Measurements from ENCODE around the gene SPATA2L.
"Not testable (repeated sequence)": the region's sequence is repeated elsewhere in the genome, so short reads cannot be mapped to it uniquely, and the experiment has no call there.

SPATA2L gene

GRCh38 chr16:89707695-89708094, 6.2 kb upstream of the SPATA2L start:
- no peak overlapping the region for H3K4me3 ChIP-seq (replicated peaks; ENCODE audit: low read depth, low read length)
- no peak for DNase-seq (ENCODE audit: low read depth)
- TF ChIP-seq CTCF (IDR thresholded peaks at IDR 0.05; ENCODE audit: low read length, missing control alignments), result no peak

- no peak for DNase-seq (ENCODE audit: low read depth)
- no peak for TF ChIP-seq CTCF (IDR thresholded peaks at IDR 0.05; ENCODE audit: low read length, missing control alignments)
- H3K4me3 ChIP-seq (replicated peaks; ENCODE audit: low read depth, low read length), result no peak overlapping the region
Measured at GRCh38 chr16:89706518-89707260, 5.2 kb upstream of the SPATA2L start.

GRCh38 chr16:89705006-89705405, 3.5 kb upstream of the SPATA2L start:
- TF ChIP-seq CTCF (IDR thresholded peaks at IDR 0.05; ENCODE audit: low read length, missing control alignments), result no peak
- DNase-seq (ENCODE audit: low read depth), result no peak
- H3K4me3 ChIP-seq (replicated peaks; ENCODE audit: low read depth, low read length), result no peak overlapping the region

GRCh38 chr16:89704281-89704680, 2.8 kb upstream of the SPATA2L start:
- H3K4me3 ChIP-seq (replicated peaks; ENCODE audit: low read depth, low read length), result no peak overlapping the region
- no peak for DNase-seq (ENCODE audit: low read depth)
- peak; percentile 1 for TF ChIP-seq CTCF (IDR thresholded peaks at IDR 0.05; ENCODE audit: low read length, missing control alignments)

GRCh38 chr16:89700649-89701424, 668 bp downstream of the SPATA2L start:
- TF ChIP-seq CTCF (IDR thresholded peaks at IDR 0.05; ENCODE audit: low read length, missing control alignments), result no peak
- peak; percentile 32 for DNase-seq (ENCODE audit: low read depth)
- H3K4me3 ChIP-seq (replicated peaks; ENCODE audit: low read depth, low read length), result peak overlapping the region; percentile 74

- DNase-seq (ENCODE audit: low read depth), result peak; percentile 98
- H3K4me3 ChIP-seq (replicated peaks; ENCODE audit: low read depth, low read length), result peak overlapping the region; percentile 74
- peak; percentile 49 for TF ChIP-seq CTCF (IDR thresholded peaks at IDR 0.05; ENCODE audit: low read length, missing control alignments)
Measured at GRCh38 chr16:89700100-89700648, 1.3 kb downstream of the SPATA2L start.

GRCh38 chr16:89699629-89700099, 1.8 kb downstream of the SPATA2L start:
- not testable (repeated sequence) for DNase-seq (ENCODE audit: low read depth)
- peak overlapping the region; percentile 22 for H3K4me3 ChIP-seq (replicated peaks; ENCODE audit: low read depth, low read length)

- H3K4me3 ChIP-seq (replicated peaks; ENCODE audit: low read depth, low read length); DNase-seq (ENCODE audit: low read depth): not testable (repeated sequence)
Measured at GRCh38 chr16:89698717-89699116, 2.8 kb downstream of the SPATA2L start.
